H1 (cell line): ENCODE results near the gene ZNF608. TPM values are rescaled to one million over a fixed set of nuclear protein-coding genes. Genes with fewer than 3 reads are reported as not detected.

Experiments used
- CHD2 ChIP-seq: IDR thresholded peaks from 2 replicates; pipeline ENCODE4 v1.6.1; 2012; ENCODE audit warnings: low read length, improper control_type of control experiment
- JUN ChIP-seq: IDR thresholded peaks from 2 replicates; pipeline ENCODE4 v1.6.1; 2011; ENCODE audit warnings: low read depth, mild to moderate bottlenecking, improper control_type of control experiment, low read length
- MAX ChIP-seq: IDR thresholded peaks from 2 replicates; pipeline ENCODE4 v1.6.1; 2012; ENCODE audit warnings: inconsistent platforms
- SIN3A ChIP-seq, 2 experiments: IDR thresholded peaks in 1 of 2; conservative IDR thresholded peaks in 1 of 2; 2 replicates each; pipeline ENCODE4 v1.6.1; 2011 to 2012; ENCODE audit warnings: low read length in 2 of 2, improper control_type of control experiment in 1 of 2, low read depth in 1 of 2, mild to moderate bottlenecking in 1 of 2
- polyA plus RNA-seq, 7 experiments: library from polyadenylated mRNA; depleted of rRNA in 3 of 7; stranded (reverse) in 5 of 7; unstranded in 2 of 7; fragments of >200 nt in 5 of 7; fragments of 200-250 nt in 2 of 7; gene quantifications; 1 replicate in 5 of 7; 2 replicates in 1 of 7; 4 replicates in 1 of 7; pipeline versions ENCODE4 v1.2.1 to v1.2.3, GENCODE V29; 2011 to 2013; ENCODE audit warnings: missing spikeins in 2 of 7, mixed read lengths in 2 of 7
- total RNA-seq: library from RNA; stranded (reverse); fragmentation: NEBNext Ultra II Directional; extraction: Animal tissue kit (Norgen Biotek cat#: 25700); gene quantifications from 2 replicates; pipeline ENCODE4 v1.2.1, GENCODE V29; 2021

The ZNF608 gene
- total and polyA plus RNA-seq, 2 of the 8 experiments (the other 6 are each of a cell fraction or from before 2014, with no cell fraction given): 17.2 to 40.8 TPM

DNA sequence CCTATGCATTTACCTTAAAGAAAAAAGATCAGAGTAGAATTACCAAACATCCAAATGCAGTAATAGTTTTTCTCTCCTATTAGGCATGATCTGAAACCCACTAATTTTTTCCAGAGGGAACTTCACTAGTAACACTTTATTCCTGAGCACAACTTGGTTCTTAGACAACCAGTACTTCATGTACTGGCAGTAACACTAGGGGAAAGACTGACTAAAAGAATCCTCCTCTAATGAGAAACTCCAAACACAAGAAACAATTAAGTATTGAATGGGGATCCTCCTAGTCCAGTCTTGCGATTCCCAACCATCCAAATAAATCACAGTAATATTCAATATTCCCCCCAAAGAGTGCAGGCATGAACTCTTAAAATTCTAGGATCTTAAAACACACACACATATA is 48.9 kb downstream of the ZNF608 start (continued):
- TF ChIP-seq MAX: no peak
- no peak for TF ChIP-seq JUN
- TF ChIP-seq CHD2: no peak
- no peak for TF ChIP-seq SIN3A (conservative IDR thresholded peaks at IDR 0.05 in 1 of 2, IDR thresholded peaks at IDR 0.05 in 1 of 2; ENCODE audit: low read depth in 1 of 2, low read length in 2 of 2)
